ENCODE results near the gene HSPB7.

- peak; percentile 29 to 88 (median 82) for TF ChIP-seq CTCF (IDR thresholded peaks at IDR 0.05)
- TF ChIP-seq POLR2A (IDR thresholded peaks at IDR 0.05) = no peak
- no peak for TF ChIP-seq POLR2AphosphoS5 (IDR thresholded peaks at IDR 0.05)
Measured at GRCh38 chr1:15994590-15995351, 23.1 kb downstream of the HSPB7 start.

All from prostate gland (tissue), 2 donors.